IMR-90 (cell line): ENCODE data around the gene AXIN1. TPM values are rescaled to one million over a fixed set of nuclear protein-coding genes. Genes with fewer than 3 reads are reported as not detected.

Experiments used
- ATAC-seq: fragments of 200-7000 bp; cut with Tn5 transposase; 2 replicates; pipeline ENCODE4 v1.9.1; 2020; ENCODE audit warnings: low read depth, mild to moderate bottlenecking, moderate library complexity
- BruUV-seq: library from RNA; stranded (reverse); fragments of 400-500 nt; replicated peaks from 2 replicates; lab custom pipeline; 2021; lab: Mats Ljungman, UMichigan
- CTCF ChIA-PET: fragments of 300-600 bp; formaldehyde crosslinking; extraction: SDS; loops from one replicate; lab custom pipeline; 2021; ENCODE audit warnings: antibody characterized with exemption; lab: Yijun Ruan, JAX
- POLR2A ChIA-PET: fragments of 300-600 bp; sonication (Branson Sonifier 250); formaldehyde crosslinking; loops from one replicate; lab custom pipeline; 2022; ENCODE audit warnings: antibody characterized with exemption; ENCODE audit not compliant: unreplicated experiment; lab: Charles Lee
- DNase-seq: peaks from one replicate; pipeline ENCODE4 v3.0.0; 2013
- H2AFZ ChIP-seq: replicated peaks from 2 replicates; pipeline ENCODE3; 2013; ENCODE audit warnings: low read length, mild to moderate bottlenecking; ENCODE audit not compliant: poor library complexity
- H2AK5ac ChIP-seq: 2 replicates; pipeline ENCODE4 v1.6.1; 2013; ENCODE audit warnings: low read depth, low read length, inconsistent platforms
- H2AK9ac ChIP-seq: replicated peaks from 2 replicates; pipeline ENCODE3; 2013; ENCODE audit warnings: mild to moderate bottlenecking, low read depth, low read length, moderate library complexity; ENCODE audit not compliant: poor library complexity
- H2BK120ac ChIP-seq: 2 replicates; pipeline ENCODE4 v1.6.1; 2013; ENCODE audit warnings: low read depth, low read length, inconsistent platforms
- H2BK15ac ChIP-seq: 3 replicates; pipeline ENCODE4 v1.6.1; 2013; ENCODE audit warnings: low read depth, low read length, inconsistent platforms
- H2BK20ac ChIP-seq: 2 replicates; pipeline ENCODE4 v1.6.1; 2013; ENCODE audit warnings: low read depth, mild to moderate bottlenecking, inconsistent platforms, low read length, moderate library complexity
- H2BK5ac ChIP-seq: 2 replicates; pipeline ENCODE4 v1.6.1; 2013; ENCODE audit warnings: mild to moderate bottlenecking, low read depth, low read length, inconsistent platforms; ENCODE audit not compliant: poor library complexity, severe bottlenecking
- H3K14ac ChIP-seq: replicated peaks from 2 replicates; pipeline ENCODE4 v1.6.1; 2013; ENCODE audit warnings: low read depth, low read length, inconsistent platforms
- H3K18ac ChIP-seq: 2 replicates; pipeline ENCODE4 v1.6.1; 2013; ENCODE audit warnings: low read depth, low read length, control low read depth
- H3K23ac ChIP-seq: 2 replicates; pipeline ENCODE4 v1.6.1; 2013; ENCODE audit warnings: low read depth, low read length, inconsistent platforms
- H3K27ac ChIP-seq: 2 replicates; pipeline ENCODE4 v1.5.1; 2013; ENCODE audit warnings: mild to moderate bottlenecking, control low read depth, low read length; ENCODE audit not compliant: insufficient read depth
- H3K27me3 ChIP-seq: 2 replicates; pipeline ENCODE4 v1.6.1; 2013; ENCODE audit warnings: low read length; ENCODE audit not compliant: control insufficient read depth, insufficient read depth
- H3K36me3 ChIP-seq: 2 replicates; pipeline ENCODE4 v1.6.1; 2013; ENCODE audit warnings: low read length, mixed read lengths; ENCODE audit not compliant: control insufficient read depth, insufficient read depth
- H3K4ac ChIP-seq: 2 replicates; pipeline ENCODE4 v1.6.1; 2013; ENCODE audit warnings: low read depth, low read length, inconsistent platforms
- H3K4me1 ChIP-seq: 2 replicates; pipeline ENCODE4 v1.6.1; 2013; ENCODE audit warnings: low read length, mixed read lengths; ENCODE audit not compliant: control insufficient read depth, insufficient read depth
- H3K4me2 ChIP-seq: 2 replicates; pipeline ENCODE4 v1.6.1; 2013; ENCODE audit warnings: low read depth, mild to moderate bottlenecking, control low read depth, low read length, moderate library complexity
- H3K4me3 ChIP-seq: 2 replicates; pipeline ENCODE4 v1.5.1; 2013; ENCODE audit warnings: low read depth, mild to moderate bottlenecking, control low read depth, low read length, moderate library complexity; ENCODE audit not compliant: insufficient read depth
- H3K56ac ChIP-seq: 2 replicates; pipeline ENCODE4 v1.6.1; 2013; ENCODE audit warnings: low read length, inconsistent platforms; ENCODE audit not compliant: insufficient read depth; ENCODE audit errors: extremely low read depth
- H3K79me1 ChIP-seq, 2 experiments: 2 replicates each; pipeline ENCODE4 v1.6.1; 2013; ENCODE audit warnings: low read length in 2 of 2, inconsistent platforms in 1 of 2, low read depth in 1 of 2
- H3K9ac ChIP-seq: 2 replicates; pipeline ENCODE4 v1.6.1; 2013; ENCODE audit warnings: low read depth, low read length, control low read depth
- H3K9me1 ChIP-seq: 2 replicates; pipeline ENCODE4 v1.6.1; 2013; ENCODE audit warnings: low read length, inconsistent platforms; ENCODE audit not compliant: insufficient read depth
- H3K9me3 ChIP-seq: 2 replicates; pipeline ENCODE4 v1.6.1; 2013; ENCODE audit warnings: low read length; ENCODE audit not compliant: control insufficient read depth, insufficient read depth
- H4K20me1 ChIP-seq: 2 replicates; pipeline ENCODE4 v1.6.1; 2013; ENCODE audit warnings: low read length, inconsistent platforms; ENCODE audit not compliant: insufficient read depth
- H4K5ac ChIP-seq: 2 replicates; pipeline ENCODE4 v1.6.1; 2013; ENCODE audit warnings: mild to moderate bottlenecking, low read depth, low read length, control low read depth
- H4K8ac ChIP-seq, 2 experiments: 2 replicates each; pipeline ENCODE4 v1.6.1; 2013; ENCODE audit warnings: low read depth in 2 of 2, low read length in 2 of 2, control low read depth in 1 of 2, inconsistent platforms in 1 of 2
- H4K91ac ChIP-seq: 2 replicates; pipeline ENCODE4 v1.6.1; 2013; ENCODE audit warnings: low read depth, low read length, inconsistent platforms; ENCODE audit not compliant: insufficient read depth
- BHLHE40 ChIP-seq: fragments of 150-350 bp; IDR thresholded peaks from 2 replicates; pipeline ENCODE4 v1.6.1; 2016; ENCODE audit warnings: mild to moderate bottlenecking, low read depth, low read length
- CEBPB ChIP-seq: IDR thresholded peaks from 2 replicates; pipeline ENCODE4 v1.6.1; 2012; ENCODE audit warnings: low read depth, low read length, improper control_type of control experiment
- CHD1 ChIP-seq: IDR thresholded peaks from 2 replicates; pipeline ENCODE4 v1.6.1; 2012; ENCODE audit warnings: low read depth, low read length, improper control_type of control experiment
- MAFK ChIP-seq: IDR thresholded peaks from 2 replicates; pipeline ENCODE4 v1.6.1; 2012; ENCODE audit warnings: low read depth, low read length, improper control_type of control experiment
- MAZ ChIP-seq: IDR thresholded peaks from 2 replicates; pipeline ENCODE4 v1.6.1; 2012; ENCODE audit warnings: low read depth, mild to moderate bottlenecking, low read length, improper control_type of control experiment, moderate library complexity, borderline replicate concordance
- MXI1 ChIP-seq: IDR thresholded peaks from 2 replicates; pipeline ENCODE4 v1.6.1; 2012; ENCODE audit warnings: low read depth, mild to moderate bottlenecking, low read length, moderate library complexity, borderline replicate concordance
- NFE2L2 ChIP-seq: fragments of 150-350 bp; IDR thresholded peaks from 2 replicates; pipeline ENCODE4 v1.6.1; 2016; ENCODE audit warnings: low read depth, mild to moderate bottlenecking, low read length
- POLR2A ChIP-seq: IDR thresholded peaks from 2 replicates; pipeline ENCODE4 v1.6.1; 2012; ENCODE audit warnings: mild to moderate bottlenecking, low read depth, low read length
- RAD21 ChIP-seq: IDR thresholded peaks from 2 replicates; pipeline ENCODE4 v1.6.1; 2012; ENCODE audit warnings: low read length, improper control_type of control experiment
- RCOR1 ChIP-seq: IDR thresholded peaks from 2 replicates; pipeline ENCODE4 v1.6.1; 2012; ENCODE audit warnings: mild to moderate bottlenecking, low read length, improper control_type of control experiment; ENCODE audit not compliant: insufficient replicate concordance
- RFX5 ChIP-seq: IDR thresholded peaks from 2 replicates; pipeline ENCODE4 v1.8.0; 2012; ENCODE audit warnings: low read depth, mild to moderate bottlenecking, low read length, moderate library complexity
- SMC3 ChIP-seq: fragments of 150-350 bp; IDR thresholded peaks from 2 replicates; pipeline ENCODE4 v1.6.1; 2016; ENCODE audit warnings: low read depth, mild to moderate bottlenecking, antibody characterized with exemption, low read length, moderate library complexity
- WGBS, 2 experiments: methylation state at CpG; one replicate each; pipeline versions ENCODE4 v1.1.5 to v1.1.7; 2013; ENCODE audit warnings: missing lambda C conversion rate in 2 of 2; ENCODE audit not compliant: insufficient read length in 1 of 2; ENCODE audit errors: extremely low coverage in 2 of 2; 5-methylcytosine and 5-hydroxymethylcytosine counted together
- dilution Hi-C: fragments of 300-500 bp; cut with HindIII; formaldehyde crosslinking; loops from one replicate; pipeline ENCODE4 v1.14.3; 2018; ENCODE audit warnings: low sequenced_read_pairs; ENCODE audit not compliant: unreplicated experiment
- in situ Hi-C: fragments of 300-500 bp; cut with MboI; formaldehyde crosslinking; loops from 3 replicates; pipeline ENCODE4 v1.14.3; 2019; ENCODE audit warnings: low sequenced_read_pairs, inconsistent platforms, mixed read lengths
- intact Hi-C: fragments of 100-400 bp; cut with micrococcal nuclease; formaldehyde crosslinking; loops from 2 replicates; pipeline ENCODE4 v1.10.0; 2022
- polyA plus RNA-seq, 3 experiments: library from polyadenylated mRNA; depleted of rRNA; stranded (reverse); fragments of >200 nt; gene quantifications; 2 replicates each; pipeline ENCODE4 v1.2.3, GENCODE V29; 2012; ENCODE audit warnings: low replicate concordance in 1 of 3
- total RNA-seq: library from RNA; depleted of rRNA; stranded (reverse); fragments of >200 nt; gene quantifications from 2 replicates; pipeline ENCODE4 v1.2.3, GENCODE V29; 2012
- TF ChIP-seq, protein P1 (sequence below): fragments of 150-350 bp; IDR thresholded peaks from 2 replicates; pipeline ENCODE4 v1.6.1; 2016; ENCODE audit warnings: low read depth, mild to moderate bottlenecking, low read length, moderate library complexity, borderline replicate concordance
- TF ChIP-seq, protein P2 (sequence below): conservative IDR thresholded peaks from 2 replicates; pipeline ENCODE4 v1.5.1; 2012; ENCODE audit warnings: mild to moderate bottlenecking, low read depth, low read length, improper control_type of control experiment

Gene AXIN1
- total and polyA plus RNA-seq, 2 of the 4 experiments (the other 2 are of a cell fraction): 10.9 to 14.2 TPM

DNA sequence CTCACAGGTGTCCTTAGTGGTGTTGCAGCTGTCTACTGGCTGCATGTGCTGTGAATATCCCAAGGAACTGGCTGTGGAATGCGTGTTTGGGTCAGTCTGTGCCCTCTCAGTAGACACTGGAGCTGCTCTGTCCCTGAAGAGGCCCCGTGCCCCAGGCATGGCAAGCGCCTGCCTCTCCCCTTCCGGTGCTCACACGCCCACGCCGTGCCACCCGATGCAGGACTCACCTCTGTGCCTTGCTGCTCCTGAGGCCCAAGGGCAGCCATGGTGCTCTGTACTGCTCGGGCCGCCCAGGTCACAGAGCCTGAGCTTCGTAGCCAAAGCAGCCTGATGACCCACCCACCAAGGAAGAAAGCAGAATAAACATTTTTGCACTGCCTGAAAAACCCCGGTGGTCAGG lies 86.8 kb downstream of the AXIN1 start (continued):
- no peak for TF ChIP-seq RCOR1
- no peak for TF ChIP-seq CEBPB
- TF ChIP-seq MAZ: no peak
- TF ChIP-seq, protein P1, sequence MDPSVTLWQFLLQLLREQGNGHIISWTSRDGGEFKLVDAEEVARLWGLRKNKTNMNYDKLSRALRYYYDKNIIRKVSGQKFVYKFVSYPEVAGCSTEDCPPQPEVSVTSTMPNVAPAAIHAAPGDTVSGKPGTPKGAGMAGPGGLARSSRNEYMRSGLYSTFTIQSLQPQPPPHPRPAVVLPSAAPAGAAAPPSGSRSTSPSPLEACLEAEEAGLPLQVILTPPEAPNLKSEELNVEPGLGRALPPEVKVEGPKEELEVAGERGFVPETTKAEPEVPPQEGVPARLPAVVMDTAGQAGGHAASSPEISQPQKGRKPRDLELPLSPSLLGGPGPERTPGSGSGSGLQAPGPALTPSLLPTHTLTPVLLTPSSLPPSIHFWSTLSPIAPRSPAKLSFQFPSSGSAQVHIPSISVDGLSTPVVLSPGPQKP: no peak

DNA sequence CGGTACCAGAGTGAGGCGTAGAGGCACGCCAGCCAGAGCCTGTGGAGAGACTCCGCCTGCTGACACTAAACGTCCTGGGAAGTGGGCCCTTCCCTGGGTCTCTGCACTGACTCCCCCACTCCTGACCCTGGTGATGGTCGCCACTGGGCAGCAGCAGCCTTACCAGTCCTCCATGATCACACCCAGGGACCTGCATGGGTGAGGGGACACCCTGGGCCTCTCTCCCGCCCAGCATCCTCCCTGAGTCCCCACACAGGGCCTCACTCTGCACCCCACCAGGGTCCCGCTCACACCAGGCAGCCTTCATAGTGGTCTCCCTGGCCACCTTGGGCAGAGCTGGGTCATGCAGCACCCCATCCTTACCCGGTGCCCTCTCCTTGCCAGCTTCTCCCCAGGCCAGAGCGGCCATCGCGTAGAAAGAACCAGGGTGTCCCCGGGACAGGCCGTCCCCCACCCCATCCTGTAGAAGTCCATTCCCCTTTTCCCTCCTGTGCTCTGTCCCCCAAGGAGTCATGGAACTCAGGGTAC lies 87.5 kb downstream of the AXIN1 start:
- no peak overlapping the region for H3K4ac ChIP-seq
- ATAC-seq: no peak
- intact Hi-C loops: no loop called here
- TF ChIP-seq CHD1 (no peak), NFE2L2 (no peak), CEBPB (no peak), MXI1 (no peak), BHLHE40 (no peak), SMC3 (no peak), RCOR1 (no peak), MAFK (no peak), POLR2A (no peak), RFX5 (no peak), RAD21 (no peak)
- TF ChIP-seq, protein P1: no peak
- TF ChIP-seq, protein P2, sequence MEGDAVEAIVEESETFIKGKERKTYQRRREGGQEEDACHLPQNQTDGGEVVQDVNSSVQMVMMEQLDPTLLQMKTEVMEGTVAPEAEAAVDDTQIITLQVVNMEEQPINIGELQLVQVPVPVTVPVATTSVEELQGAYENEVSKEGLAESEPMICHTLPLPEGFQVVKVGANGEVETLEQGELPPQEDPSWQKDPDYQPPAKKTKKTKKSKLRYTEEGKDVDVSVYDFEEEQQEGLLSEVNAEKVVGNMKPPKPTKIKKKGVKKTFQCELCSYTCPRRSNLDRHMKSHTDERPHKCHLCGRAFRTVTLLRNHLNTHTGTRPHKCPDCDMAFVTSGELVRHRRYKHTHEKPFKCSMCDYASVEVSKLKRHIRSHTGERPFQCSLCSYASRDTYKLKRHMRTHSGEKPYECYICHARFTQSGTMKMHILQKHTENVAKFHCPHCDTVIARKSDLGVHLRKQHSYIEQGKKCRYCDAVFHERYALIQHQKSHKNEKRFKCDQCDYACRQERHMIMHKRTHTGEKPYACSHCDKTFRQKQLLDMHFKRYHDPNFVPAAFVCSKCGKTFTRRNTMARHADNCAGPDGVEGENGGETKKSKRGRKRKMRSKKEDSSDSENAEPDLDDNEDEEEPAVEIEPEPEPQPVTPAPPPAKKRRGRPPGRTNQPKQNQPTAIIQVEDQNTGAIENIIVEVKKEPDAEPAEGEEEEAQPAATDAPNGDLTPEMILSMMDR: no peak

More for the DNA sequence above, 87.5 kb downstream of the AXIN1 start:
- H2BK15ac ChIP-seq: no peak overlapping the region
- H3K36me3 ChIP-seq: peaks cover 33% of the 10 kb centered on the region
- no peak overlapping the region for H2AK5ac ChIP-seq
- no peak overlapping the region for H3K27ac ChIP-seq
- no peak overlapping the region for H2AK9ac ChIP-seq
- 89% methylated on average over 5 of the region's 14 CpGs; no CpG with 5 or more reads in 1 of the 2 experiments for WGBS, 2 experiments
- H3K9me3 ChIP-seq: no peaks in the 10 kb centered on the region
- H2BK120ac ChIP-seq: no peak overlapping the region
- no peak overlapping the region for H4K5ac ChIP-seq
- no peak overlapping the region for H3K56ac ChIP-seq
- H3K4me3 ChIP-seq: no peak overlapping the region
- H3K9me1 ChIP-seq: peaks cover 3% of the 10 kb centered on the region
- POLR2A ChIA-PET: no interaction called here
- H3K4me1 ChIP-seq: no peaks in the 10 kb centered on the region
- no peak overlapping the region for H3K9ac ChIP-seq
- H2AFZ ChIP-seq: no peak overlapping the region
- no peak overlapping the region for H3K18ac ChIP-seq
- CTCF ChIA-PET: no interaction called here
- TSS peak; percentile 88 for BruUV-seq
- in situ Hi-C loops (no loop called here), dilution Hi-C loops (no loop called here)
- H2BK5ac ChIP-seq: no peak overlapping the region
- no peaks in the 10 kb centered on the region for H4K20me1 ChIP-seq
- H4K8ac ChIP-seq: no peak overlapping the region
- no peaks in the 10 kb centered on the region for H3K79me1 ChIP-seq
- H3K14ac ChIP-seq: no peak overlapping the region
- no peak overlapping the region for H3K23ac ChIP-seq
- no peak overlapping the region for H4K91ac ChIP-seq
- no peaks in the 10 kb centered on the region for H3K27me3 ChIP-seq
- no peak overlapping the region for H2BK20ac ChIP-seq
- H3K4me2 ChIP-seq: no peak overlapping the region
- DNase-seq: no peak
